IMR-90 (cell line): ENCODE measurements around the gene GNAI1. TPM values are rescaled to one million over a fixed set of nuclear protein-coding genes. Genes with fewer than 3 reads are reported as not detected.

ENCODE experiments used
- ATAC-seq: fragments of 200-7000 bp; cut with Tn5 transposase; 2 replicates; pipeline ENCODE4 v1.9.1; 2020; ENCODE audit warnings: low read depth, mild to moderate bottlenecking, moderate library complexity
- BruUV-seq: library from RNA; stranded (reverse); fragments of 400-500 nt; replicated peaks from 2 replicates; lab custom pipeline; 2021; lab: Mats Ljungman, UMichigan
- CTCF ChIA-PET: fragments of 300-600 bp; formaldehyde crosslinking; extraction: SDS; loops from one replicate; lab custom pipeline; 2021; ENCODE audit warnings: antibody characterized with exemption; lab: Yijun Ruan, JAX
- POLR2A ChIA-PET: fragments of 300-600 bp; sonication (Branson Sonifier 250); formaldehyde crosslinking; loops from one replicate; lab custom pipeline; 2022; ENCODE audit warnings: antibody characterized with exemption; ENCODE audit not compliant: unreplicated experiment; lab: Charles Lee
- DNase-seq: peaks from one replicate; pipeline ENCODE4 v3.0.0; 2013
- H2AFZ ChIP-seq: replicated peaks from 2 replicates; pipeline ENCODE3; 2013; ENCODE audit warnings: low read length, mild to moderate bottlenecking; ENCODE audit not compliant: poor library complexity
- H2AK5ac ChIP-seq: 2 replicates; pipeline ENCODE4 v1.6.1; 2013; ENCODE audit warnings: low read depth, low read length, inconsistent platforms
- H2AK9ac ChIP-seq: replicated peaks from 2 replicates; pipeline ENCODE3; 2013; ENCODE audit warnings: mild to moderate bottlenecking, low read depth, low read length, moderate library complexity; ENCODE audit not compliant: poor library complexity
- H2BK120ac ChIP-seq: 2 replicates; pipeline ENCODE4 v1.6.1; 2013; ENCODE audit warnings: low read depth, low read length, inconsistent platforms
- H2BK15ac ChIP-seq: 3 replicates; pipeline ENCODE4 v1.6.1; 2013; ENCODE audit warnings: low read depth, low read length, inconsistent platforms
- H2BK20ac ChIP-seq: 2 replicates; pipeline ENCODE4 v1.6.1; 2013; ENCODE audit warnings: low read depth, mild to moderate bottlenecking, inconsistent platforms, low read length, moderate library complexity
- H2BK5ac ChIP-seq: 2 replicates; pipeline ENCODE4 v1.6.1; 2013; ENCODE audit warnings: mild to moderate bottlenecking, low read depth, low read length, inconsistent platforms; ENCODE audit not compliant: poor library complexity, severe bottlenecking
- H3K14ac ChIP-seq: replicated peaks from 2 replicates; pipeline ENCODE4 v1.6.1; 2013; ENCODE audit warnings: low read depth, low read length, inconsistent platforms
- H3K18ac ChIP-seq: 2 replicates; pipeline ENCODE4 v1.6.1; 2013; ENCODE audit warnings: low read depth, low read length, control low read depth
- H3K23ac ChIP-seq: 2 replicates; pipeline ENCODE4 v1.6.1; 2013; ENCODE audit warnings: low read depth, low read length, inconsistent platforms
- H3K27ac ChIP-seq: 2 replicates; pipeline ENCODE4 v1.5.1; 2013; ENCODE audit warnings: mild to moderate bottlenecking, control low read depth, low read length; ENCODE audit not compliant: insufficient read depth
- H3K27me3 ChIP-seq: 2 replicates; pipeline ENCODE4 v1.6.1; 2013; ENCODE audit warnings: low read length; ENCODE audit not compliant: control insufficient read depth, insufficient read depth
- H3K36me3 ChIP-seq: 2 replicates; pipeline ENCODE4 v1.6.1; 2013; ENCODE audit warnings: low read length, mixed read lengths; ENCODE audit not compliant: control insufficient read depth, insufficient read depth
- H3K4ac ChIP-seq: 2 replicates; pipeline ENCODE4 v1.6.1; 2013; ENCODE audit warnings: low read depth, low read length, inconsistent platforms
- H3K4me1 ChIP-seq: 2 replicates; pipeline ENCODE4 v1.6.1; 2013; ENCODE audit warnings: low read length, mixed read lengths; ENCODE audit not compliant: control insufficient read depth, insufficient read depth
- H3K4me2 ChIP-seq: 2 replicates; pipeline ENCODE4 v1.6.1; 2013; ENCODE audit warnings: low read depth, mild to moderate bottlenecking, control low read depth, low read length, moderate library complexity
- H3K4me3 ChIP-seq: 2 replicates; pipeline ENCODE4 v1.5.1; 2013; ENCODE audit warnings: low read depth, mild to moderate bottlenecking, control low read depth, low read length, moderate library complexity; ENCODE audit not compliant: insufficient read depth
- H3K56ac ChIP-seq: 2 replicates; pipeline ENCODE4 v1.6.1; 2013; ENCODE audit warnings: low read length, inconsistent platforms; ENCODE audit not compliant: insufficient read depth; ENCODE audit errors: extremely low read depth
- H3K79me1 ChIP-seq, 2 experiments: 2 replicates each; pipeline ENCODE4 v1.6.1; 2013; ENCODE audit warnings: low read length in 2 of 2, inconsistent platforms in 1 of 2, low read depth in 1 of 2
- H3K9ac ChIP-seq: 2 replicates; pipeline ENCODE4 v1.6.1; 2013; ENCODE audit warnings: low read depth, low read length, control low read depth
- H3K9me1 ChIP-seq: 2 replicates; pipeline ENCODE4 v1.6.1; 2013; ENCODE audit warnings: low read length, inconsistent platforms; ENCODE audit not compliant: insufficient read depth
- H3K9me3 ChIP-seq: 2 replicates; pipeline ENCODE4 v1.6.1; 2013; ENCODE audit warnings: low read length; ENCODE audit not compliant: control insufficient read depth, insufficient read depth
- H4K20me1 ChIP-seq: 2 replicates; pipeline ENCODE4 v1.6.1; 2013; ENCODE audit warnings: low read length, inconsistent platforms; ENCODE audit not compliant: insufficient read depth
- H4K5ac ChIP-seq: 2 replicates; pipeline ENCODE4 v1.6.1; 2013; ENCODE audit warnings: mild to moderate bottlenecking, low read depth, low read length, control low read depth
- H4K8ac ChIP-seq, 2 experiments: 2 replicates each; pipeline ENCODE4 v1.6.1; 2013; ENCODE audit warnings: low read depth in 2 of 2, low read length in 2 of 2, control low read depth in 1 of 2, inconsistent platforms in 1 of 2
- H4K91ac ChIP-seq: 2 replicates; pipeline ENCODE4 v1.6.1; 2013; ENCODE audit warnings: low read depth, low read length, inconsistent platforms; ENCODE audit not compliant: insufficient read depth
- MAFK ChIP-seq: IDR thresholded peaks from 2 replicates; pipeline ENCODE4 v1.6.1; 2012; ENCODE audit warnings: low read depth, low read length, improper control_type of control experiment
- RFX5 ChIP-seq: IDR thresholded peaks from 2 replicates; pipeline ENCODE4 v1.8.0; 2012; ENCODE audit warnings: low read depth, mild to moderate bottlenecking, low read length, moderate library complexity
- WGBS, 2 experiments: methylation state at CpG; one replicate each; pipeline versions ENCODE4 v1.1.5 to v1.1.7; 2013; ENCODE audit warnings: missing lambda C conversion rate in 2 of 2; ENCODE audit not compliant: insufficient read length in 1 of 2; ENCODE audit errors: extremely low coverage in 2 of 2; 5-methylcytosine and 5-hydroxymethylcytosine counted together
- dilution Hi-C: fragments of 300-500 bp; cut with HindIII; formaldehyde crosslinking; loops from one replicate; pipeline ENCODE4 v1.14.3; 2018; ENCODE audit warnings: low sequenced_read_pairs; ENCODE audit not compliant: unreplicated experiment
- in situ Hi-C: fragments of 300-500 bp; cut with MboI; formaldehyde crosslinking; loops from 3 replicates; pipeline ENCODE4 v1.14.3; 2019; ENCODE audit warnings: low sequenced_read_pairs, inconsistent platforms, mixed read lengths
- intact Hi-C: fragments of 100-400 bp; cut with micrococcal nuclease; formaldehyde crosslinking; loops from 2 replicates; pipeline ENCODE4 v1.10.0; 2022
- polyA plus RNA-seq, 3 experiments: library from polyadenylated mRNA; depleted of rRNA; stranded (reverse); fragments of >200 nt; gene quantifications; 2 replicates each; pipeline ENCODE4 v1.2.3, GENCODE V29; 2012; ENCODE audit warnings: low replicate concordance in 1 of 3
- total RNA-seq: library from RNA; depleted of rRNA; stranded (reverse); fragments of >200 nt; gene quantifications from 2 replicates; pipeline ENCODE4 v1.2.3, GENCODE V29; 2012

GNAI1 gene
- total and polyA plus RNA-seq, 2 of the 4 experiments (the other 2 are of a cell fraction) = 21.1 to 26.5 TPM

GRCh38 chr7:80124526-80125264 is 9.9 kb upstream of the GNAI1 start:
- H3K36me3 ChIP-seq = no peaks in the 10 kb centered on the region
- no peak overlapping the region for H2BK120ac ChIP-seq
- no peak overlapping the region for H2AFZ ChIP-seq
- no peak overlapping the region for H4K91ac ChIP-seq
- no peak overlapping the region for H3K4me2 ChIP-seq
- H4K8ac ChIP-seq = no peak overlapping the region
- DNase-seq (no peak), ATAC-seq (no peak)
- no CpG with 5 or more reads among the region's 4 CpGs for WGBS, 2 experiments
- H2AK5ac ChIP-seq = no peak overlapping the region
- CTCF ChIA-PET = no interaction called here
- no peak overlapping the region for H3K23ac ChIP-seq
- no peaks in the 10 kb centered on the region for H3K27me3 ChIP-seq
- no peaks in the 10 kb centered on the region for H3K9me1 ChIP-seq
- no peak overlapping the region for H2AK9ac ChIP-seq
- H2BK15ac ChIP-seq = no peak overlapping the region
- dilution Hi-C loops (no loop called here), in situ Hi-C loops (no loop called here), intact Hi-C loops (no loop called here)
- H2BK20ac ChIP-seq = no peak overlapping the region
- no peaks in the 10 kb centered on the region for H3K9me3 ChIP-seq
- H3K79me1 ChIP-seq = no peaks in the 10 kb centered on the region
- no peaks in the 10 kb centered on the region for H4K20me1 ChIP-seq
- H3K9ac ChIP-seq = no peak overlapping the region
- TF ChIP-seq RFX5 (no peak), MAFK (no peak)
- BruUV-seq = no TSS peak
- H3K27ac ChIP-seq = no peak overlapping the region
- no peaks in the 10 kb centered on the region for H3K4me1 ChIP-seq
- POLR2A ChIA-PET = no interaction called here
- no peak overlapping the region for H4K5ac ChIP-seq
- H3K4me3 ChIP-seq = no peak overlapping the region
- H2BK5ac ChIP-seq = no peak overlapping the region
- H3K18ac ChIP-seq = no peak overlapping the region
- H3K4ac ChIP-seq = no peak overlapping the region
- no peak overlapping the region for H3K14ac ChIP-seq
- H3K56ac ChIP-seq = no peak overlapping the region
